ENCODE measurements around the gene TCOF1.

TCOF1 gene

GRCh38 chr5:150357326-150358260 is at the start of gene TCOF1:
Gene TCOF1 (plus strand): TSS chr5:150357697. CDS start chr5:150357747, 50 bp downstream.
- Histone ChIP-seq H3K27ac (ENCODE audit: low read length) (peak within 1 kb of the TSS; percentile 40), H3K27me3 (ENCODE audit: control insufficient read depth, insufficient read depth, low read length) (no peaks in the 10 kb centered on the region), H3K9me3 (ENCODE audit: control insufficient read depth, low read depth, low read length) (no peaks in the 10 kb centered on the region), H3K9ac (ENCODE audit: low read length) (peak within 1 kb of the TSS; percentile 95), H3K36me3 (ENCODE audit: control insufficient read depth, low read depth, low read length) (peaks cover 27% of the 10 kb centered on the region), H3K4me3 (ENCODE audit: low read length) (peak within 1 kb of the TSS; percentile 92), H3K4me1 (ENCODE audit: control insufficient read depth, low read depth, low read length) (peaks cover 4% of the 10 kb centered on the region)

GRCh38 chr5:150309101-150309885 is 48.2 kb upstream of the TCOF1 start:
- Histone ChIP-seq H3K4me1 (ENCODE audit: control insufficient read depth, low read depth, low read length) (peaks cover 2% of the 10 kb centered on the region), H3K36me3 (ENCODE audit: control insufficient read depth, low read depth, low read length) (no peaks in the 10 kb centered on the region), H3K9ac (ENCODE audit: low read length) (no peak overlapping the region), H3K9me3 (ENCODE audit: control insufficient read depth, low read depth, low read length) (no peaks in the 10 kb centered on the region), H3K27ac (ENCODE audit: low read length) (no peak overlapping the region), H3K27me3 (ENCODE audit: control insufficient read depth, insufficient read depth, low read length) (no peaks in the 10 kb centered on the region), H3K4me3 (ENCODE audit: low read length) (no peak overlapping the region)

- no peaks in the 10 kb centered on the region for H3K27me3 ChIP-seq (ENCODE audit: control insufficient read depth, insufficient read depth, low read length)
- H3K27ac ChIP-seq (ENCODE audit: low read length): no peak overlapping the region
- no peaks in the 10 kb centered on the region for H3K4me1 ChIP-seq (ENCODE audit: control insufficient read depth, low read depth, low read length)
- no peaks in the 10 kb centered on the region for H3K9me3 ChIP-seq (ENCODE audit: control insufficient read depth, low read depth, low read length)
- no peaks in the 10 kb centered on the region for H3K36me3 ChIP-seq (ENCODE audit: control insufficient read depth, low read depth, low read length)
- no peak overlapping the region for H3K9ac ChIP-seq (ENCODE audit: low read length)
- no peak overlapping the region for H3K4me3 ChIP-seq (ENCODE audit: low read length)
These were observed 47.6 kb upstream of the TCOF1 start for GRCh38 chr5:150309886-150310239.

GRCh38 chr5:150310246-150310645 is 47.3 kb upstream of the TCOF1 start:
- no peaks in the 10 kb centered on the region for H3K4me1 ChIP-seq (ENCODE audit: control insufficient read depth, low read depth, low read length)

GRCh38 chr5:150311015-150311692 is 46.3 kb upstream of the TCOF1 start:
- no peak overlapping the region for H3K27ac ChIP-seq (ENCODE audit: low read length)
- H3K9me3 ChIP-seq (ENCODE audit: control insufficient read depth, low read depth, low read length): no peaks in the 10 kb centered on the region
- no peak overlapping the region for H3K9ac ChIP-seq (ENCODE audit: low read length)
- H3K36me3 ChIP-seq (ENCODE audit: control insufficient read depth, low read depth, low read length): no peaks in the 10 kb centered on the region
- no peaks in the 10 kb centered on the region for H3K4me1 ChIP-seq (ENCODE audit: control insufficient read depth, low read depth, low read length)
- no peak overlapping the region for H3K4me3 ChIP-seq (ENCODE audit: low read length)
- no peaks in the 10 kb centered on the region for H3K27me3 ChIP-seq (ENCODE audit: control insufficient read depth, insufficient read depth, low read length)

More at GRCh38 chr5:150310246-150310645, 47.3 kb upstream of the TCOF1 start:
- Histone ChIP-seq H3K9me3 (ENCODE audit: control insufficient read depth, low read depth, low read length) (no peaks in the 10 kb centered on the region), H3K9ac (ENCODE audit: low read length) (no peak overlapping the region), H3K27ac (ENCODE audit: low read length) (no peak overlapping the region), H3K36me3 (ENCODE audit: control insufficient read depth, low read depth, low read length) (no peaks in the 10 kb centered on the region), H3K4me3 (ENCODE audit: low read length) (no peak overlapping the region), H3K27me3 (ENCODE audit: control insufficient read depth, insufficient read depth, low read length) (no peaks in the 10 kb centered on the region)

GRCh38 chr5:150312518-150312917 is 45.0 kb upstream of the TCOF1 start:
- no peaks in the 10 kb centered on the region for H3K36me3 ChIP-seq (ENCODE audit: control insufficient read depth, low read depth, low read length)
- H3K27me3 ChIP-seq (ENCODE audit: control insufficient read depth, insufficient read depth, low read length): no peaks in the 10 kb centered on the region
- H3K4me1 ChIP-seq (ENCODE audit: control insufficient read depth, low read depth, low read length): no peaks in the 10 kb centered on the region
- no peaks in the 10 kb centered on the region for H3K9me3 ChIP-seq (ENCODE audit: control insufficient read depth, low read depth, low read length)
- H3K27ac ChIP-seq (ENCODE audit: low read length): no peak overlapping the region
- H3K9ac ChIP-seq (ENCODE audit: low read length): no peak overlapping the region
- H3K4me3 ChIP-seq (ENCODE audit: low read length): no peak overlapping the region

GRCh38 chr5:150313501-150313900 is 44.0 kb upstream of the TCOF1 start:
- no peaks in the 10 kb centered on the region for H3K9me3 ChIP-seq (ENCODE audit: control insufficient read depth, low read depth, low read length)
- no peaks in the 10 kb centered on the region for H3K36me3 ChIP-seq (ENCODE audit: control insufficient read depth, low read depth, low read length)
- no peaks in the 10 kb centered on the region for H3K4me1 ChIP-seq (ENCODE audit: control insufficient read depth, low read depth, low read length)
- H3K4me3 ChIP-seq (ENCODE audit: low read length): no peak overlapping the region
- no peak overlapping the region for H3K9ac ChIP-seq (ENCODE audit: low read length)
- H3K27ac ChIP-seq (ENCODE audit: low read length): no peak overlapping the region
- no peaks in the 10 kb centered on the region for H3K27me3 ChIP-seq (ENCODE audit: control insufficient read depth, insufficient read depth, low read length)

GRCh38 chr5:150313921-150314716 is 43.4 kb upstream of the TCOF1 start:
- no peaks in the 10 kb centered on the region for H3K27me3 ChIP-seq (ENCODE audit: control insufficient read depth, insufficient read depth, low read length)
- no peaks in the 10 kb centered on the region for H3K4me1 ChIP-seq (ENCODE audit: control insufficient read depth, low read depth, low read length)
- no peaks in the 10 kb centered on the region for H3K9me3 ChIP-seq (ENCODE audit: control insufficient read depth, low read depth, low read length)
- no peaks in the 10 kb centered on the region for H3K36me3 ChIP-seq (ENCODE audit: control insufficient read depth, low read depth, low read length)
- no peak overlapping the region for H3K4me3 ChIP-seq (ENCODE audit: low read length)
- H3K9ac ChIP-seq (ENCODE audit: low read length): no peak overlapping the region
- H3K27ac ChIP-seq (ENCODE audit: low read length): no peak overlapping the region

GRCh38 chr5:150315245-150315644 is 42.3 kb upstream of the TCOF1 start:
- Histone ChIP-seq H3K4me1 (ENCODE audit: control insufficient read depth, low read depth, low read length) (no peaks in the 10 kb centered on the region), H3K9ac (ENCODE audit: low read length) (no peak overlapping the region), H3K27ac (ENCODE audit: low read length) (no peak overlapping the region), H3K27me3 (ENCODE audit: control insufficient read depth, insufficient read depth, low read length) (no peaks in the 10 kb centered on the region), H3K4me3 (ENCODE audit: low read length) (no peak overlapping the region), H3K9me3 (ENCODE audit: control insufficient read depth, low read depth, low read length) (no peaks in the 10 kb centered on the region), H3K36me3 (ENCODE audit: control insufficient read depth, low read depth, low read length) (no peaks in the 10 kb centered on the region)

GRCh38 chr5:150316320-150316719 is 41.2 kb upstream of the TCOF1 start:
- no peak overlapping the region for H3K4me3 ChIP-seq (ENCODE audit: low read length)
- no peak overlapping the region for H3K9ac ChIP-seq (ENCODE audit: low read length)
- no peak overlapping the region for H3K27ac ChIP-seq (ENCODE audit: low read length)
- no peaks in the 10 kb centered on the region for H3K9me3 ChIP-seq (ENCODE audit: control insufficient read depth, low read depth, low read length)
- H3K4me1 ChIP-seq (ENCODE audit: control insufficient read depth, low read depth, low read length): no peaks in the 10 kb centered on the region
- no peaks in the 10 kb centered on the region for H3K36me3 ChIP-seq (ENCODE audit: control insufficient read depth, low read depth, low read length)
- H3K27me3 ChIP-seq (ENCODE audit: control insufficient read depth, insufficient read depth, low read length): no peaks in the 10 kb centered on the region

Data from iPS-18a (cell line).